ENCODE data around the gene CNTNAP2.

The CNTNAP2 gene

GRCh38 chr7:148348466-148348865 lies 2231.9 kb downstream of the CNTNAP2 start:
- DNase-seq (ENCODE audit: low read depth), result no peak

DNA sequence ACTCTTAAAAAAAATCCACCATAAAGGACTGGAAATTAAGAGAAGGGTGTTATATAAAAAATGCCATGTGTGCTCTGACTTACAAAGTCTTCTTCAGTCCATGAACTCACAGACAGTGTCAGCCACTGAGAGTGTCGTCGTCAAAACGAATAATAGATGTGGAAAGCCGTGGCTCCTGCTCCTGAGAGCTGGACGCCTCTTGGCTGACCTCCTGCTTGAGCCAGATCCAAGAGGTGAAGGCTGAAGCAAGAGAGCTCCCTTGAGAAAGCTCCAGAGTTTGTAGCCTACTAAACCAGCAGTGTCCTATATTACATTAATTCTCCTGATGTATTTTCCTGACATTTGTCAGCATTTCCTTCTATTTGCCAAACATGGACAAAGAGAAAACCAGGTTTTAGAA lies 2239.7 kb downstream of the CNTNAP2 start:
- no peak for DNase-seq (ENCODE audit: low read depth)

GRCh38 chr7:148362541-148362940 lies 2245.9 kb downstream of the CNTNAP2 start:
- DNase-seq (ENCODE audit: low read depth), result no peak

- DNase-seq (ENCODE audit: low read depth), result no peak
Observed at GRCh38 chr7:148367731-148368475, 2251.3 kb downstream of the CNTNAP2 start.

- no peak for DNase-seq (ENCODE audit: low read depth)
Observed at GRCh38 chr7:148368562-148368961, 2252.0 kb downstream of the CNTNAP2 start.

GRCh38 chr7:148371280-148371937 lies 2254.8 kb downstream of the CNTNAP2 start:
- no peak for DNase-seq (ENCODE audit: low read depth)

- DNase-seq (ENCODE audit: low read depth), result no peak
Observed at GRCh38 chr7:148374396-148375259, 2258.0 kb downstream of the CNTNAP2 start.

- DNase-seq (ENCODE audit: low read depth), result no peak
Observed at GRCh38 chr7:148379677-148380076, 2263.1 kb downstream of the CNTNAP2 start.

GRCh38 chr7:148380596-148381419 lies 2264.2 kb downstream of the CNTNAP2 start:
- no peak for DNase-seq (ENCODE audit: low read depth)

DNA sequence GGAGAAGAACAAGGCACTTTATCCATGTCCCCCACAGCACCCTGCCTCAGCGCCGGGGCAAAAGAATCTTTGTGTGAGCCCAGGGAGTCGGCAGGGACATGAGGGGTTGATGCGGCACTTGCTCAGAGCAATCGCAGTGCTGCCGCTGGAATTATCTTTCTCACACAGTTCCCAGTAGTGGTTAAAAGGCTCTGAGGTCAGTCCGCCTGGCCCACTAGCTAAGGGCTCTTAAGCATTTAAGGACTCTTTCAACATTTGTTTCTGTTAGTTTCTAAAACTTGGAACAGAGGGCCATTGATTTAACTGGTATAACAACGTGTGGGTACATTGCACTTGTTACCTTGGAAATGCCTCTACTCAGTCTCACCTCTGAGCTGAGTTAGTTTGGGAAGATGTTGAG lies 2266.0 kb downstream of the CNTNAP2 start:
- no peak for DNase-seq (ENCODE audit: low read depth)

DNA sequence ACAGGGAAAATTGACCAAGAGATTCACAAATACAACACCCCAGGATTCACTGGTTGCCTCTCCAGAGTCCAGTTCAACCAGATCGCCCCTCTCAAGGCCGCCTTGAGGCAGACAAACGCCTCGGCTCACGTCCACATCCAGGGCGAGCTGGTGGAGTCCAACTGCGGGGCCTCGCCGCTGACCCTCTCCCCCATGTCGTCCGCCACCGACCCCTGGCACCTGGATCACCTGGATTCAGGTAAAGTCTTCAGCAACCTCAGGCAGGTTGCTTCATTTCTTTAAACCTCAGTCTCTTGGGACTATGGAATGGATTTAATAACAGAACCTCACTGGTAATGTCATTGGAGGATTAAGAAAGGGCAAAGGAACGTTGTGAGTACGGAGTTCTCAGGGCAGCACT lies 2267.1 kb downstream of the CNTNAP2 start:
- DNase-seq (ENCODE audit: low read depth), result no peak

DNA sequence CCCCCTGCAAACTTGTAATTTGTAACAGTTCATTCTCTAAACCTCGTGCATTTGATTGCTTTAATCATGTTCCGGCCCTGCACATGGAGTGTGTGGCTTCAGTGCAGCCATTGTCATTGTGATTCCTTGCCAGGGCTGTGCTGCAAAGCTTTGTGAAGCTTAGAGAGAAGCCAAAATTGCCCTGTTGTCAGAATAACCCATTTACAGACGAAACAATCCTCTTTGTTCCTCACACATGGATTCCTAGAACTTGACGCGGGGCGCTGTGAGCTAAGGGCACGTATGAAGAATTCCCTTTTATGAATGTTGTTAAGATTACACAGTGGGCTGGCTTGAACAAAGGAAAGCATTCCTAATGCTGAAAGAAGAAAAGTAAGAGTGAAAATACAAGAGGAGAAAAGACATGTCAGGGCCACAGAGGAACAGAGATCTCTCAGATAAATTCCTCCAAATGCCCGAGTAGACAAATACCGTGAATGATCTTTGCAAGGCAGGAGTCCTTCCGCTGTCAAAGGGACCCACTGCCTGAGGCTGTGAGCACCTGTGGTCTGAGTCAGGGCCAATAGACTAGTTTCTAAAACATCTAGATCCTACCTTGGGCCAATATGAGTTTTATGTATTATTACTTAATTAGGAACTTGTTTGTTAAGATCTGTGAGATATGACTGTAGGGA lies 2268.5 kb downstream of the CNTNAP2 start:
- no peak for DNase-seq (ENCODE audit: low read depth)

DNA sequence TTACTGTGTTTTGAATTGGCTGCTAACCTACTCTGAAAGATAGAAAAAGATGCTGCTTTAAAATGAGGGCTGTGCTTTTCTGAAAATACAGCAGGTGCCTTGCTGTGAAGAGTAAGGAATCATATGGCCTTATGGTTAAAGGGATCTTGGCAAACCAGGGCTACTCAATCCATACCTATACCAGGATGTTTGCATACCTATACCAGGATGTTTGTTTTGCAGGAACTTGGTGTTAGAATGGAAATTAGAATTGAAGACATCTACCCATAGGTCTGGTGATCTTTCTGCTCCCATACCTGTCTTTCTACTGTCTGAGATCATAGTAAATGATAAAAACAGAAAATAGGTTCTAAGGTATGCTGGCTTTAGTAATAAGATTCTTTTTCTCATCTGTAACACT lies 2273.8 kb downstream of the CNTNAP2 start:
- DNase-seq (ENCODE audit: low read depth), result no peak

GRCh38 chr7:148391591-148391990 lies 2275.0 kb downstream of the CNTNAP2 start:
- no peak for DNase-seq (ENCODE audit: low read depth)

DNA sequence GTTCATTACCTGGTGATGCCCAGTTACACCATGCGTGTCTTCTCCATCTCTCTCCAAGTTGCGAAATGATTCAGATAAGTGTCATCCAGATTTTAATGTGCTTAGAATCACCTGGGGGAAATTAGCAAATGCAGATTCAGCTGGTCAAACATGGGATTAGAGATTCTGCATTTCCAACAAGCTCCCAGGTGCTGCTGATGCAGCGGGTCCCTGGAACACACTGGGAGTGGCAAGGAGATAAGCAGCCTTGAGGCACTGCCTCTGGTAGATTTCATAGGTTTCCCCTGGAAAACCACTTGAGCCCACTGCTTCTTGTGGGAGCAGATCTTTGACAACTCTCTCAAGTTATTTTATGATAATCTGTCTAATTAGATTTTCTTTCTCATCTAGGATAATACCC lies 2278.0 kb downstream of the CNTNAP2 start:
- no peak for DNase-seq (ENCODE audit: low read depth)

DNA sequence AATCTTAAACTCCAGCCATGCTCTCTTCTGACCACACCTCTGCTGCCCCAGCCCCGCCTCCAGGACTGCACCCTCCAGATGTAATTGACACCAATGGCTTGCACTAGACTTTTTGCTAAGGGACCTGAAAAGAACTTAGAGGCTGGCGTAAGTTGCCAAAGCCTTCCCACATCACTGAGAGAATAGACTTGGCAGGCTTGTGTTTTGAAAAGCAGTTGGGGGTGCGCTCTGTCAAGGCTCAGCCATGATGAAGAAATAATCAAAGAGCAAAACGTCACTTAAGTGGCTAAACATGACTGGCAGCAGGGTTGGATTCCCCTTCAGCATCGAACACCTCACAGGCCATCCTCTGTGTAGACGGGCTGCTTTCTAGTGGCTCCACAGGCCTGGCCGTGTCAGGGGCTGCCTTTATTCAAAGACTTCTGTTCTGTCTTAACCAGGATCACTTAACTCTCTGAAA lies 2278.8 kb downstream of the CNTNAP2 start:
- no peak for DNase-seq (ENCODE audit: low read depth)

GRCh38 chr7:148395990-148396716 lies 2279.6 kb downstream of the CNTNAP2 start:
- no peak for DNase-seq (ENCODE audit: low read depth)

GRCh38 chr7:148397056-148397455 lies 2280.5 kb downstream of the CNTNAP2 start:
- DNase-seq (ENCODE audit: low read depth), result no peak

- DNase-seq (ENCODE audit: low read depth), result no peak
Observed at GRCh38 chr7:148397551-148397950, 2280.9 kb downstream of the CNTNAP2 start.

DNA sequence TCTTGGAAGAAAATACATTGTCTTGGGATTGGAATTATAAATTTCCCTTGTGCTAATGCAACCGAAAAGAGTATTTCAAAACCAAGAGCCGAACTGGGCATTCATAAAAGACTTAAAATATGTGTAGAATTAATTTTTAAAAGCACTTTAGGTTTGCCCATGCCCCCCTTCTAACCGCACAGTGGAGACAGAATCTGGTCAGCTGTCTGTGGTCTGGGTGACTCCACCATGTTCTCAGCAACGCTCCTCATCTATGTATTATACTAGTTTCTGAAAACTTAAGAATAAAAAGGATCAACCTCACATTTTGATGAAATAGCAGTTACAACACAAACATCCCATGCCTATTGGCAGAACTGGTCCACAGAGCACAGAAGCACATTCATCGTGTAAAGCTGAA lies 2281.4 kb downstream of the CNTNAP2 start:
- DNase-seq (ENCODE audit: low read depth), result no peak

Measured in activated T-helper 9 cell treated with anti-CD3 and anti-CD28 coated beads, Interleukin-2, amount 50 U/mL, for 16 hours (primary cell).